GM18511 (cell line): ENCODE results near the gene CORO2B.
"Not testable (repeated sequence)": the region's sequence is repeated elsewhere in the genome, so short reads cannot be mapped to it uniquely, and the experiment has no call there.

Experiments used
- ATAC-seq: cut with Tn5 transposase; IDR thresholded peaks from one replicate; pipeline ENCODE4 v1.9.1; 2021; ENCODE audit warnings: mild to moderate bottlenecking, moderate library complexity; ENCODE audit not compliant: unreplicated experiment

The CORO2B gene

GRCh38 chr15:68604840-68605478 is 26.2 kb downstream of the CORO2B start:
- ATAC-seq, result not testable (repeated sequence)

DNA sequence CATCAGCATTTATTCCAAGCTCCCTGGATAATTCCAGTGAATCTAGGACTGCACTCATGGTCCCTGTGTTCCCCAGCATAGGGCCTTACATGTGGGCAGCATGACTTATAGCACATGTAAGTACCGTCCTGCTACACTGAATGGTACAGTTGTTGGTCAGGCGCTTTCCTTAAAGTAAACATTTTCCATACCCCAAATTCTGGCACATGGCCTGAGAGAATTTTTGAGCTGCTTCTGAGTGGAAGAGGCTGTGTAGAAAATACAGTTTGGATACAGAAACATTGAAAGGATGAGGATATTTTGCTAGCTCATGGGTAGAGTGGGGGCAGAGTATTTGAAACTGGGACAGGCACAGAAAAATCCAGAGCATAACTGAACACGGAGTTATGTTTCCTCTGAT is 27.6 kb downstream of the CORO2B start:
- ATAC-seq, result no peak

GRCh38 chr15:68608206-68608843 is 29.5 kb downstream of the CORO2B start:
- ATAC-seq, result no peak

DNA sequence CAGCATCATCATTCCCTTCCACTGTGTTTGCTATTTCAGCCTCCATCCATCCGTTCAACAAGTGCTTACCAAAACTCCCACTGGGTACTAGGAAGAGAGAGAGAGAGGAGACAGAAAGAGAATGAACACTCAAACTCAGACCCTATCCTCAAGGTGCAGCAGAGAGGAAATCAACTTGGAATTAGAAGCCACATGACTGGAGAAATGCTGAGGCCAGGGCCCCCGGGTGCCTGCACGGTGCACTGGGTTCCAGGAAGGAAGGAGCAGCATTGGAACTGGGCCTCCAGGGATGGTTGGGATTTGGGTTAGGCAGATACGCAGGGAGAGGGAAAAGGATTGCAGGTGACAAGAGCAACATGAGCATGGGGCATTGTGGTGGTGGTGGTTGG is 30.0 kb downstream of the CORO2B start:
- no peak for ATAC-seq

DNA sequence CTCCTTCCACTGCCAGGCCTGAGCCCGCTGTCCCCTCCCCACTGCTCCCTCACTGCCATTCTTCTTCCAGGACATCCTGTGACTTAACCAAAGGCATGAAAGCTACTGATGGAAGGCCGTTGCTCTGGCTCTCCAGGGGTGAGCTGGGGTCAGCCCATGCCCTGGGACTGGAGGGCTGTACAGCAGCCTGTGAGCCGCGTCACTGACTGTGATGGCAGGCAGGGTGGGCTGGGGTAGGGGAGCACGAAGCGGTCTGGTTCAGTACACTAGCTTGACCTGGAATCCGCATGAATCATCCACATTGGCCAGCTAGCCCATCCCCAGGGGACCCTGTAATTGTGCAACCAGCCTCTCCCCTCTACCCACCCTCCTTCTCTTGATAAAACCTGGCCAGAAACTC is 30.8 kb downstream of the CORO2B start:
- no peak for ATAC-seq

- no peak for ATAC-seq
Measured at GRCh38 chr15:68610825-68611224, 32.0 kb downstream of the CORO2B start.

GRCh38 chr15:68612503-68612902 is 33.7 kb downstream of the CORO2B start:
- ATAC-seq, result no peak

DNA sequence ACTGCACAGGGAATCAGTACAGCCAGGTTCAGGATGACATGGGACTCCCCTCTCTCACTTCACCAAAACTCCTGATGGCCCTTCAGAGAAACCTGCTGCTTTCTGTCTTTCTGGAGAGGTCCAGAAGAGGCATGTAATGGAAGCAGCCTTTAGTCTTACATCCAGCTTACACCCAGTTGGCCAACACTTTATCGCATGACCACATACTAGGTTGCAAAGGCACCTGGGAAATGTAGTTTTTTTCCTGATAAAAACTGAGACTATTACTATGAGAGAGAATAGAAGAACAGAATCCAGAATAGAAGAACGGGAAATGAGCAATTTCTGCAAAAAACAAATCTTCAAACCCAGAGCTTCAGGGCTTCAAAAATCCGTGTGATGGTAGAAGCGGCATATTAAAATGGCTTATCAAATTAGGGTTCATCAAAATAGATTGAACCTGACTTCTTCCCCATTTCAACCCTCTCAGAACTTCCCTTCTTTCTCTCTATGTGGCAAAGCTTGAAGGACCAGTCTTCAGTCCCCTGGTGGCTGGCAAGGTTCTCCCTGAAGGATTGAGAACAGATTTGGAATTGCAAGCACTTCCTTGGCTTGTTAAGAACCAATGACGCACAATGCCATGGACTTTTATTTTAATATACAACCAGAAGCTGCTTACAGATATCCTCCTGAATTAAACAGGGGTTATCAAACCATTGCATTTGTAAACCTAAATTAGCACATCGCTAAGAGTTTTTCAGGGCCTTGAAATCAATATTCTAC is 34.4 kb downstream of the CORO2B start:
- no peak for ATAC-seq

DNA sequence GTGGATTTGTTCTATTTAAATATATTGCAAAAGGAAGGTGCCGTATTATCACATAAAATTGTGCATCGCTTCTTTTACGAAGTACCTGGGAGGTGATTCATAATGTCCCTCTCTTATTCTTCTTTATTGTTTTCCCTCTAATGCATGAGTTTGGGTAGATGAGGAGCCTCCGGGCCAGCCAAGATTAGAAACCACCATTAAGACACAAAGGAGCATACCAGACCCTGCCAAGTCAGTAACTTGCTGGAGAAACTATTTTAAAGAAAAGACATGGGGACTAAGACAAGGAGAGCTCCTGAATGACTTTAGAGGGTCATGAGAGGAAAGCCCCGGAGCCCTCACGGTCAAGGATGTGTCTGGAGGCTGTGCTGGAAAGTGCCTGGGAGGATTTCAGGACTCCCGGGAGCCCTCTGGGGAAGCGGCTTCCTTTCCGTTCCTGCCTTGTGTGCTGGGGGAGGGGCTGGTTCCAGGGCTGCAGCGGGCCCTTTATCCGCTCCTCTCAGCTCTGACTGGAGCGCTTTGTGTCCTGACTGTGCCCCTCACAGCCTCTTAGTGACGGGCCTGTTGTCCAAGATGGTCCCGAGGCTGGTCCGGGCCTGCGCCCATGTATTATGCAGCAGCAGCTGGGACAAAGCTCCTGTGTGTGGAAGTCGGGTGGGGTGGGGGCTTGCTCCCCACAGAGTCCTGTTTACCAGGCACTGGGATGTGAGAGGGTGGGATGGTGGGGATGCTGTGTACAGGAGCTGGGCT is 35.7 kb downstream of the CORO2B start:
- ATAC-seq, result no peak

GRCh38 chr15:68615301-68615700 is 36.5 kb downstream of the CORO2B start:
- ATAC-seq, result no peak

- no peak for ATAC-seq
Measured at GRCh38 chr15:68615811-68616210, 37.0 kb downstream of the CORO2B start.

DNA sequence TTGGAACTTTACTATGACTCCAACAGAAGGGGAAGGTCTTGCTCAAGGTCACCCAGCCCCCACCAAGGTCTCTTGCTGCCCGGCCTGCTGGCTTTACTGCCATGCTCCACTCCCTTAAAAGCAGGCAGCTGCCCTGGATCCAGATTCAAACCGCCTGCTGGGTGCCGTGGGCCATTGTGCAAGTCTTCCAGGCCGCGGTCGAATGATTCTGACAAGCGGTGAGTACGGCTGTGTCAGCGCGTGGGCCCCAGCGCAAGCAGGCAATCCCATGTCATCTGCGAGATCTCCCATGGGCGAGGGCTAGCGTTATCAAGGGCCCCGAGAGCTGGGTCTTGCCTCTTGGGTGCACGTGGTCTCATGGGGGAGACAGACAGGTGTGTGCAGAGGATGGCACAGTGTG is 37.6 kb downstream of the CORO2B start:
- ATAC-seq, result no peak

GRCh38 chr15:68617001-68617400 is 38.2 kb downstream of the CORO2B start:
- no peak for ATAC-seq

GRCh38 chr15:68617777-68618176 is 39.0 kb downstream of the CORO2B start:
- ATAC-seq, result no peak

GRCh38 chr15:68618394-68618793 is 39.6 kb downstream of the CORO2B start:
- no peak for ATAC-seq

DNA sequence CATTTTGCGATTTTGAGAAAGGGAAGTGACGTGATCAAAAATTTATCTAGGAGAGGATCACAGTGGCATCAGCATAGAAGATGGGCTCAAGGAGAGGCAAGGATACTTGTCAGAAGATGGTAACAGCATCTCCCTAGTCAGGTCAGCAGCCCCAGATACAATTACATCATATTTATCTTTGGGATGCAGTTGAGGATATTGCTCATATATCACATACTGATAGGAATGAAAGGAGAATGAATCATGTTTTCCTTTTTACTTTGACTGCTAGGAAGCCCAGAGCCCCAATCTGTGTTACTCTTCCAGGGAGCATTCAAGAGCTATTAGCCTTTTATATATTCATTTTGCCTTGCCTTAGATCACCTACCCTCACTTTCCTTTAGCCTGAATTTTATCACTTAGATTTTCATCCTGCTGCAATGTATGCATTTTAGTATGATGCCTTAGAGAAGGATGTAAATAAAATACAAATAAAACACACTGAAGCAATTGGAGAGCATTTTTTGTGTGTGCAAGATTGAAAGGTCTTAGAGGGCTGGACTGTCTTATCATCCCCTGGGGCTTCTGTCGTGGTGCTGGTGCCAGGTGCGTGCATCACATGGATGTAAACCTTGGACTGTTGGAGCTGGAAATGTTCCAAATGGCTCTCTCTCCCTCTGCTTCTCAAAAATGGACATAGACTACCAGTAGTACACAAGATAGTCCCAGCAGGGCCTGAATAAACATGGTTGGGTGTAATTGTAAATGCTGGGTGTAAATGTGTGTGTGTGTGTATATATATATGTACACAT is 40.3 kb downstream of the CORO2B start:
- ATAC-seq, result no peak

DNA sequence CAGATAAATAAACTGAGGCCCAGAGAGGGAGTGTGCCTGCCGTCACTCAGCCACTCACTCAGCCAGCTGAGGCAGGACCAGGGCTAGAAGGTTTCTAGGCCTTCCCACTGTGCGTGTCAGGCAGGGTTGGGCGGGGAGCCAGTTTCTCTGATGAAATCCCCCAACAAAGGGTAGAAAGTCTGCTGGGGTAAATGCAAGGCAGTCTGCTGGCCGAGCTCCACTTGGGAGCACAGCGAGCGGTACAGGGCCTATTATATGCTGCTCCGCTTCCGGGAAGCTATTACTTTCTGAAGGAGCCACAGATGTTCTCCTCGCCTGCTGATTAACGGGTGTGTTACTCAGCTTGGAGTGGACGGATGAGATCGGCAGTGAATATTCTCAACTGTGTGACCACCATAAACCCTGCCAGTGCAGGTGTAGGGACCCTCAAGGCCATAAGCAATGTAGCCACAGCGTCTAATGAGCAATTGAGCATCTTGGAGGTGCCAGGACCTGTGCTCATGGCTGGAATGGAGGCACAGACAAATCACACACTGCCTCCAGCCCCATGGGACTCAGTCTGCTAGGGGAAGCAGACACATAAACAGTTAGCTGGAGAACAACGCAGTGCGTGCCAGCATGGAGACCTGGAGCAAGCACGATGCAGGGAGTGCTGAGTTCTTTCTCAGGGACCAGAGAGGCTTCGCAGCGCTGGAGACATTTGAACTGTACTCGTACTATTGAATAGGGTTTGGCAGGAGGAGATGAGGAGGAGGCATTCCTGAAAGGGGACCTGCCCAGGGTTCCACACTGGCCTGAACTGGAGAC is 42.1 kb downstream of the CORO2B start:
- ATAC-seq, result no peak

- ATAC-seq, result no peak
Measured at GRCh38 chr15:68621535-68621934, 42.7 kb downstream of the CORO2B start.

DNA sequence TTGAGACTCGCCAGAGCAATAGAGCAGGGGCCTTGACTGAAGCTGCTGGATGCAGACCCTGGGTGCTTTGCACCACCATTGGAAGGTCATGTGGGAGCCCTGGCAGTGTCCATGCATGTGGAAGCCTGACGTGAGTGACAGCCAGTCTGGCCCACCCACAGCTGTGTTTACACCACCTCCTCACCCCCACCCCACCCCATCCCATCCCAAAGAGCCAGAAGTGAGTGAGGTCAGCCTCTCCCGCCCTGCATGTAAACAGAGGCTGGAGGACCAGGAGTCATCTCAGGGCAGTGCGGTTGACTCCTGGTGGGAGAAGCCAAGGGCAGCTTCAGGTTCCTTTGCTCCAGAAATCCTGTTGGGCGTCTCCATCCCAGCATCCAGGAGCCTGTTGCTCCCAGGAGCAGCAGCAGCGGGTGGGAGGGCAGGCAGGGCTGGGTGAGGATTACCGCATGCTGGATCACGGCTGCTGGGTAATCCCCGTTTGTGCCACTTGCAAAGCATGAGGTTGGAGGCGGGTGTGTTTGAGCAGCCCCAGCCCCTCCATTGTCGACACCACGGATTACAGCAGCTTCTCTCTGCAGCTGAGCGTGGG is 44.6 kb downstream of the CORO2B start:
- ATAC-seq, result no peak
